ENCODE data around the gene ERI2.
"Not testable (repeated sequence)": the region's sequence is repeated elsewhere in the genome, so short reads cannot be mapped to it uniquely, and the experiment has no call there.

The ERI2 gene

GRCh38 chr16:20826039-20826566, 19.8 kb upstream of the ERI2 start:
- Histone ChIP-seq H3K27ac (no peak overlapping the region), H3K9ac (ENCODE audit: insufficient read length) (no peak overlapping the region), H3K36me3 (ENCODE audit: insufficient read depth, low read length) (peaks cover 3% of the 10 kb centered on the region; the same call in 1 of the 2 replicates), H3K4me3 (no peak overlapping the region), H3K9me3 (ENCODE audit: low read depth, low read length) (no peaks in the 10 kb centered on the region)
- no peak for TF ChIP-seq FOXP2 (optimal IDR thresholded peaks at IDR 0.05; ENCODE audit: control extremely low read depth, extremely low read length, insufficient read depth)
- no peak for DNase-seq (ENCODE audit: low read depth, low spot score)

DNA sequence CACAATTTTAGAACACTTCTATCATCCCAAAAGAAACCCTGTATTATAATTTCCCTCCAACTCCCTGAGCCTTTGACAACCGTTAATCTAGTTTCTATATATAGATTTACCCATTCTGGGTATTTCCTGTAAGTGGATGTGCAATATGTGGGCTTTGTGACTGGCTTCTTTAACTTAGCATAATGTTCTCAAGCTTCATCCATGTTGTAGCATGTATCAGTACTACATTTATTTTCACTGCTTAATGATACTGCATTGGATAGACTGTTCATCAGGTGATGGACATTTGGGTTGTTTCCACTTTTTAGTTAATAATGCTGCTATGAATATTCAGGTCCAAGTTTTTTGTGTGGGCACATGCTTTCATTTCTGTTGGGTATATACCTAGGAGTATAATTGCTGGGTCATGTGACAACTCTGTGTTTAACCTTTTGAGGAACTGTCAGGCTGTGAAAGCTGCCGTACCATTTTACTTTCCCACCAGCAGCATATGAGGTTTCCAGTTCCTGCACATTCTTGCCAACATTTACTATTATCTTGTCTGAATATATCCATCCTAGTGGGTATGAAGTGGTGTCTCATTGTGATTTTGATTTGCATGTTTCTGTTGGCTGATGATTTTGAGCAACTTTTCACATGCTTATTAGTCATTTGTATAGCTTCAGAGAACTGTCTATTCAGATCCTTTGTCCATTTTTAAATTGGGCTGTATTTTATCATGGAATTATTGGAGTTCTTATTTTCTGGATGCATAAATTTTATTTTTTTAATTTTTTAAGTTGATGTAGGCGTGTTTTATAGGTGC, 16.5 kb upstream of the ERI2 start:
- TF ChIP-seq POLR2AphosphoS5 (IDR thresholded peaks at IDR 0.05; ENCODE audit: borderline replicate concordance, low read depth, low read length) = no peak
- no peak for TF ChIP-seq FOXP2 (optimal IDR thresholded peaks at IDR 0.05; ENCODE audit: control extremely low read depth, extremely low read length, insufficient read depth)
- H3K9ac ChIP-seq (ENCODE audit: insufficient read length) = no peak overlapping the region
- H3K9me3 ChIP-seq (ENCODE audit: low read depth, low read length) = no peaks in the 10 kb centered on the region
- H3K27ac ChIP-seq = no peak overlapping the region
- no peak for DNase-seq (ENCODE audit: low read depth, low spot score)
- H3K4me3 ChIP-seq = no peak overlapping the region
- peaks cover 3% of the 10 kb centered on the region; the same call in 1 of the 2 replicates for H3K36me3 ChIP-seq (ENCODE audit: insufficient read depth, low read length)

- TF ChIP-seq EZH2 (IDR thresholded peaks at IDR 0.05) (no peak), POLR2AphosphoS5 (IDR thresholded peaks at IDR 0.05; ENCODE audit: borderline replicate concordance, low read depth, low read length) (no peak), FOXP2 (optimal IDR thresholded peaks at IDR 0.05; ENCODE audit: control extremely low read depth, extremely low read length, insufficient read depth) (no peak)
- no peaks in the 10 kb centered on the region for H3K36me3 ChIP-seq (ENCODE audit: insufficient read depth, low read length)
- no peak overlapping the region for H3K27ac ChIP-seq
- no peak overlapping the region for H3K9ac ChIP-seq (ENCODE audit: insufficient read length)
- no peak overlapping the region for H3K4me3 ChIP-seq
- no peaks in the 10 kb centered on the region for H3K9me3 ChIP-seq (ENCODE audit: low read depth, low read length)
- DNase-seq (ENCODE audit: low read depth, low spot score) = no peak
Observed at GRCh38 chr16:20821682-20822081, 15.4 kb upstream of the ERI2 start.

DNA sequence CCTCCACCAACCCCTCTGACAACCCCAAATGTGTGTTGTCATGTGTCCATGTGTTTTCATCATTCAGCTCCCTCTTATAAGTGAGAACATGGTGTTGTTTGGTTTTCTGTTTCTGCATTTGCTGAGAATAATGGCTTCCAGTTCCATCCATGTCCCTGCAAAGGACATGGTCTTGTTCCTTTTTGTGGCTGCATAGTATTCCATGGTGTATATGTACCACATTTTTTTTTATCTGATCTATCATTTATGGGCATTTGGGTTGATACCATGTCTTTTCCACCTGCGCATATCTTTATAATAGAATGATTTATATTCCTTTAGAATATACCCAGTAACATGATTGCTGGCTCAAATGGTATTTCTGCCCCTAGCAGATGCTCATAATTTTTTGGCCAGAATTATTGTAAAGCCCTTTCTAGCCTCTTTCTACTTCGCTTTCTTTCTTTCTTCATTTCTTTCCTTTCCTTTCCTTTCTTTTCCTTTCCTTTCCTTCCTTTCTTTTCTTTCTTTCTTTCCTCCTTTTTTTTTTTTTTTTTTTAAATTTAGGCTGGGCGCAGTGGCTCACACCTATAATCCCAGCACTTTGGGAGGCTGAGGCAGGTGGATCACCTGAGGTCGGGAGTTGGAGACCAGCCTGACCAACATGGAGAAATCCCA, 12.8 kb upstream of the ERI2 start:
- TF ChIP-seq POLR2AphosphoS5 (IDR thresholded peaks at IDR 0.05; ENCODE audit: borderline replicate concordance, low read depth, low read length) = no peak
- TF ChIP-seq FOXP2 (optimal IDR thresholded peaks at IDR 0.05; ENCODE audit: control extremely low read depth, extremely low read length, insufficient read depth) = no peak
- no peak for TF ChIP-seq EZH2 (IDR thresholded peaks at IDR 0.05)
- no peak for DNase-seq (ENCODE audit: low read depth, low spot score)
- Histone ChIP-seq H3K27ac (no peak overlapping the region), H3K36me3 (ENCODE audit: insufficient read depth, low read length) (no peaks in the 10 kb centered on the region), H3K4me3 (no peak overlapping the region), H3K9ac (ENCODE audit: insufficient read length) (no peak overlapping the region), H3K9me3 (ENCODE audit: low read depth, low read length) (no peaks in the 10 kb centered on the region)

GRCh38 chr16:20814784-20815183, 8.5 kb upstream of the ERI2 start:
- DNase-seq (ENCODE audit: low read depth, low spot score) = no peak
- TF ChIP-seq EZH2 (IDR thresholded peaks at IDR 0.05) (no peak), POLR2AphosphoS5 (IDR thresholded peaks at IDR 0.05; ENCODE audit: borderline replicate concordance, low read depth, low read length) (no peak), FOXP2 (optimal IDR thresholded peaks at IDR 0.05; ENCODE audit: control extremely low read depth, extremely low read length, insufficient read depth) (no peak)
- no peaks in the 10 kb centered on the region for H3K36me3 ChIP-seq (ENCODE audit: insufficient read depth, low read length)
- no peaks in the 10 kb centered on the region for H3K9me3 ChIP-seq (ENCODE audit: low read depth, low read length)
- no peak overlapping the region for H3K4me3 ChIP-seq
- no peak overlapping the region for H3K27ac ChIP-seq
- no peak overlapping the region for H3K9ac ChIP-seq (ENCODE audit: insufficient read length)

DNA sequence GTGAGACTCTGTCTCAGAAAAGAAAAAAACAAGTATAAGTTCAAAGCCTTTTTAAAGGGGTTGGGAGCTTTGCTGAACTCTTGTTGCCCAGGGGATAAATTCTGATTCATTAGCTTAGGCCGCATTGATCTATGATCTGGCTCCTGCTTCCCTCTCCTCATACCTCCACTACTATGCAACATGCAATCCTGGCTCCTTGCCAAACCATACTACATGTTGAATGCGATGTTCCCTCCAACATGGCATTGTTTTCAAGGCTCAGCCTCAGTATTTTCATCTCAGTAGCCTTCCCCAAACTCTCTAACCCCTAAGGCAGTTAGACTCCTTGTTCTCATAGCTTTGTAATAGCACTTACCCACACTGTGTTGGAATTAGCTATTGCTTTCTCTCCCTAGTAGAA, 6.2 kb upstream of the ERI2 start:
- TF ChIP-seq EZH2 (IDR thresholded peaks at IDR 0.05) = no peak
- TF ChIP-seq FOXP2 (optimal IDR thresholded peaks at IDR 0.05; ENCODE audit: control extremely low read depth, extremely low read length, insufficient read depth) = no peak
- TF ChIP-seq POLR2AphosphoS5 (IDR thresholded peaks at IDR 0.05; ENCODE audit: borderline replicate concordance, low read depth, low read length) = no peak
- H3K9ac ChIP-seq (ENCODE audit: insufficient read length) = no peak overlapping the region
- H3K36me3 ChIP-seq (ENCODE audit: insufficient read depth, low read length) = no peaks in the 10 kb centered on the region
- H3K4me3 ChIP-seq = no peak overlapping the region
- no peak for DNase-seq (ENCODE audit: low read depth, low spot score)
- H3K27ac ChIP-seq = no peak overlapping the region
- no peaks in the 10 kb centered on the region for H3K9me3 ChIP-seq (ENCODE audit: low read depth, low read length)

DNA sequence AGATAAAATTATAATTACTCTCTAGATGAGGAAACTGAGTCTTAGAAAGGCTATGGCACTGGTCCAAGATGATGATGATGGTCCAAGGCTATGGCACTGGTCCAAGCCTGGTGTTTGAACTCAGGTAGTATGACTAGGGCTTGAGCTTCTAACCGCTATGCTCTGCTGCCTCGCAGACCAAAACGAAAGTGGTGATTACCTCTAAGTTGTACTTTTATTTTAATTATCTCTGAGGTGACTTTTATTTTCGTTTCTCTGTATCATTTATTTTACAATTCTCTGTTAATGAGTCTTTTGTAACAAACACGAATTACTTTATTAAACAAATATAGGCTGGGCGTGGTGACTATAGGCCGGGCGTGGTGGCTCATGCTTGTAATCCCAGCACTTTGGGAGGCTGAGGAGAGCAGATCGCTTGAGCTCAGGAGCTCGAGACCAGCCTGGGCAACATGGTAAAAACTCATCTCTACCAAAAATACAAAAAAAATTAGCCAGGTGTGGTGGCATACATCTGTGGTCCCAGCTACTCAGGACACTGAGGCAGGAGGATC, 5.7 kb upstream of the ERI2 start:
- no peak overlapping the region for H3K4me3 ChIP-seq
- TF ChIP-seq FOXP2 (optimal IDR thresholded peaks at IDR 0.05; ENCODE audit: control extremely low read depth, extremely low read length, insufficient read depth) = no peak
- no peak for TF ChIP-seq EZH2 (IDR thresholded peaks at IDR 0.05)
- no peak for TF ChIP-seq POLR2AphosphoS5 (IDR thresholded peaks at IDR 0.05; ENCODE audit: borderline replicate concordance, low read depth, low read length)
- H3K9ac ChIP-seq (ENCODE audit: insufficient read length) = no peak overlapping the region
- H3K27ac ChIP-seq = no peak overlapping the region
- H3K9me3 ChIP-seq (ENCODE audit: low read depth, low read length) = no peaks in the 10 kb centered on the region
- DNase-seq (ENCODE audit: low read depth, low spot score) = no peak
- no peaks in the 10 kb centered on the region for H3K36me3 ChIP-seq (ENCODE audit: insufficient read depth, low read length)

DNA sequence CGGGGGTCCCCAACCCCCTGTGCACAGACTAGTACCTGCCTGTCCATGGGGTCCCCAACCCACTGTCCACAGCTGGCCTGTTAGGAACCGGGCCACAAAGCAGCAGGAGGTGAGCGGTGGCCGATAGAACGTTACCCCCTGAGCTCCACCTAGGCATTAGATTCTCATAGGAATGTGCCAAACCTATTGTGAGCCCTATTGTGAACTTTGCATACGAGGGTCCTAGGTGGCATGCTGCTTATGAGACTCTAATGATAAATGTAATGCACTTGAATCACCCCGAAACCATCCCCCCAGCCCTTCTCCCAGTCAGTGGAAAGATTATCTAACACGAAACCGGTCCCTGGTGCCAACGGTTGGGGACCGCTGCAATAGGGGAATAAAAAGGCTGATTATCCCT, 1.6 kb upstream of the ERI2 start:
- Histone ChIP-seq H3K4me3 (peak overlapping the region; percentile 100), H3K9ac (ENCODE audit: insufficient read length) (no peak overlapping the region), H3K36me3 (ENCODE audit: insufficient read depth, low read length) (no peaks in the 10 kb centered on the region), H3K9me3 (ENCODE audit: low read depth, low read length) (no peaks in the 10 kb centered on the region), H3K27ac (no peak overlapping the region)
- TF ChIP-seq FOXP2 (optimal IDR thresholded peaks at IDR 0.05; ENCODE audit: control extremely low read depth, extremely low read length, insufficient read depth) (no peak), POLR2AphosphoS5 (IDR thresholded peaks at IDR 0.05; ENCODE audit: borderline replicate concordance, low read depth, low read length) (no peak), EZH2 (IDR thresholded peaks at IDR 0.05) (no peak)
- DNase-seq (ENCODE audit: low read depth, low spot score) = no peak

DNA sequence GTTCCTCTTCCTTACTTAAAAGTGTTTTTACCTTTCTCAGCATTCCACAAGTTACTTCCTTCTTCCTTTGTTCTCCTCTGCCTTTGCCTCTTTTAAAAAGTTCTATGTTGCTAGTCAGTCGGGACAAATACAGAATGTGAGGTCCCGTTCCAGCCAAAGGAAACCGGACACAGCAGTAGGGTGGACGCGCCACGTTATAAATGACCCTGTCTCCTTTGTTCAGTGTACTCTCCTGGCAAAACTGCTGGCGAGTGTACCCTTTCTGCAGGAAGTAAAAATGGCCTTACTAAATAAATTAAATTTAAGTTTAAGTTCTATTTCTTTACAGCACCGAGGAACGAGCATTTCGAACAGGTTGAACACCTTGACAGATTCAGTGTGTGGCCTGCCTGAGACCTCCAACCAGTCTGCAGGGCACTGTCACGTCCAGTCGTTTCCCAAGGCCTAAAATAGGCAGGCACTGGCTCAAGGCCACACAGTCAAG, 546 bp downstream of the ERI2 start:
- Histone ChIP-seq H3K4me3 (peak overlapping the region; percentile 100), H3K27ac (peak overlapping the region; percentile 85), H3K9ac (ENCODE audit: insufficient read length) (peak overlapping the region; percentile 94)
- not testable (repeated sequence) for H3K36me3 ChIP-seq (ENCODE audit: insufficient read depth, low read length); H3K9me3 ChIP-seq (ENCODE audit: low read depth, low read length); DNase-seq (ENCODE audit: low read depth, low spot score)

Measured in SK-N-MC (cell line).